Breast epithelium (tissue), 3 donors: ENCODE results near the gene ARGFX.

Experiments used
- POLR2A ChIP-seq: fragments of 450-650 bp; IDR thresholded peaks from one replicate; pipeline ENCODE4 v1.6.1; 2016; ENCODE audit warnings: antibody characterized with exemption, mild to moderate bottlenecking, moderate library complexity
- TF ChIP-seq, protein P1 (sequence below), 3 donors: fragments of 450-650 bp; IDR thresholded peaks; one replicate each; pipeline ENCODE4 v1.5.1; 2016 to 2017; ENCODE audit warnings: antibody characterized with exemption in 3 of 3, mild to moderate bottlenecking in 3 of 3, moderate library complexity in 3 of 3

DNA sequence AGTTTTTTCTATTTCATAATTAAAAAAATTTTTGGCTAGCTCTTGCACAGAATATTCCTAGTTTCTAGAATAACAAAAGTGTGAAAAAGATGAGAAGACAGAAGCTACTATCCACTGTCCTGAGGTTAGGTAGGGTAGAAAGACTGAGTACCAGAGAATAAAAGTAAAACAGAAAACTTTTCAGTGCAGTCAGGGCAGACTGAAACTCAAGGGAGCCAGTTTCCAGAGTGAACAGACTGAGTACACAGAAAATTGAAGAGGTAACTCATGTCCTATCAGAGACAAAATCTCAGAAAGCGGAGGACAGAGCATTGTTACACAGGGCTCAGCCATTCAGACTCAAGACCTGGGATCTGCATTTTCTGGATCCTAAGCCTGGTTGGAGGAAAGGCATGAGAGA, 16.7 kb downstream of the ARGFX start:
- TF ChIP-seq, protein P1, sequence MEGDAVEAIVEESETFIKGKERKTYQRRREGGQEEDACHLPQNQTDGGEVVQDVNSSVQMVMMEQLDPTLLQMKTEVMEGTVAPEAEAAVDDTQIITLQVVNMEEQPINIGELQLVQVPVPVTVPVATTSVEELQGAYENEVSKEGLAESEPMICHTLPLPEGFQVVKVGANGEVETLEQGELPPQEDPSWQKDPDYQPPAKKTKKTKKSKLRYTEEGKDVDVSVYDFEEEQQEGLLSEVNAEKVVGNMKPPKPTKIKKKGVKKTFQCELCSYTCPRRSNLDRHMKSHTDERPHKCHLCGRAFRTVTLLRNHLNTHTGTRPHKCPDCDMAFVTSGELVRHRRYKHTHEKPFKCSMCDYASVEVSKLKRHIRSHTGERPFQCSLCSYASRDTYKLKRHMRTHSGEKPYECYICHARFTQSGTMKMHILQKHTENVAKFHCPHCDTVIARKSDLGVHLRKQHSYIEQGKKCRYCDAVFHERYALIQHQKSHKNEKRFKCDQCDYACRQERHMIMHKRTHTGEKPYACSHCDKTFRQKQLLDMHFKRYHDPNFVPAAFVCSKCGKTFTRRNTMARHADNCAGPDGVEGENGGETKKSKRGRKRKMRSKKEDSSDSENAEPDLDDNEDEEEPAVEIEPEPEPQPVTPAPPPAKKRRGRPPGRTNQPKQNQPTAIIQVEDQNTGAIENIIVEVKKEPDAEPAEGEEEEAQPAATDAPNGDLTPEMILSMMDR (IDR thresholded peaks at IDR 0.05): no peak
- no peak for TF ChIP-seq POLR2A
